HEK293 (cell line): Measurements from ENCODE around the gene ANKFN1.

Experiments used
- CTCF ChIA-PET: fragments of 350-600 bp; formaldehyde crosslinking; extraction: SDS; loops from one replicate; lab custom pipeline; 2021; ENCODE audit warnings: antibody characterized with exemption; lab: Yijun Ruan, JAX
- POLR2A ChIA-PET: fragments of 300-600 bp; formaldehyde crosslinking; extraction: SDS; loops from one replicate; lab custom pipeline; 2020; ENCODE audit warnings: antibody characterized with exemption, inconsistent platforms; lab: Yijun Ruan, JAX
- H3K27ac ChIP-seq: fragments of 200-500 bp; sonication (Bioruptor generic); 2 replicates; pipeline ENCODE4 v1.5.1; 2014; ENCODE audit warnings: low read depth, low read length, control low read depth, inconsistent platforms; ENCODE audit errors: extremely low read depth
- H3K36me3 ChIP-seq, 2 experiments: fragments of 200-500 bp in 1 of 2; sonication (Bioruptor generic) in 1 of 2; 1 replicate in 1 of 2; 2 replicates in 1 of 2; pipeline ENCODE4 v1.5.1; 2014 to 2017; ENCODE audit warnings: inconsistent platforms in 2 of 2, low read length in 2 of 2; ENCODE audit not compliant: control insufficient read depth in 2 of 2, insufficient read depth in 1 of 2
- H3K4me1 ChIP-seq: fragments of 200-500 bp; sonication (Bioruptor generic); 2 replicates; pipeline ENCODE4 v1.5.1; 2014; ENCODE audit warnings: mild to moderate bottlenecking, low read length, inconsistent platforms; ENCODE audit not compliant: control insufficient read depth, insufficient read depth
- H3K4me3 ChIP-seq: 2 replicates; pipeline ENCODE4 v1.5.1; 2011; ENCODE audit warnings: low read depth, mild to moderate bottlenecking, control low read depth, low read length, moderate library complexity
- H3K9me3 ChIP-seq: fragments of 200-500 bp; sonication (Bioruptor generic); 2 replicates; pipeline ENCODE4 v1.5.1; 2014; ENCODE audit warnings: low read depth, low read length, inconsistent platforms; ENCODE audit not compliant: control insufficient read depth, insufficient read depth
- BCL11B ChIP-seq: fragments of 450-650 bp; formaldehyde crosslinking; IDR thresholded peaks from 2 replicates; pipeline ENCODE4 v1.5.1; 2016; ENCODE audit warnings: low read depth, missing biosample characterization, missing genetic modification characterization
- GLIS1 ChIP-seq: fragments of 450-650 bp; formaldehyde crosslinking; IDR thresholded peaks from 2 replicates; pipeline ENCODE4 v1.5.1; 2016; ENCODE audit warnings: missing biosample characterization, missing genetic modification characterization
- HOXC10 ChIP-seq: sonication (generic); formaldehyde crosslinking; IDR thresholded peaks from 2 replicates; pipeline ENCODE4 v1.8.1; 2023; ENCODE audit warnings: mild to moderate bottlenecking, missing genetic modification reagents
- KLF7 ChIP-seq: fragments of 450-650 bp; formaldehyde crosslinking; IDR thresholded peaks from 2 replicates; pipeline ENCODE4 v1.5.1; 2016; ENCODE audit warnings: missing biosample characterization, missing genetic modification characterization, borderline replicate concordance
- MEIS1 ChIP-seq: sonication (generic); formaldehyde crosslinking; IDR thresholded peaks from 2 replicates; pipeline ENCODE4 v1.8.1; 2022; ENCODE audit warnings: missing genetic modification reagents, mild to moderate bottlenecking, borderline replicate concordance
- PATZ1 ChIP-seq: fragments of 450-650 bp; formaldehyde crosslinking; IDR thresholded peaks from 2 replicates; pipeline ENCODE4 v1.5.1; 2016; ENCODE audit warnings: missing biosample characterization, missing genetic modification characterization
- PRDM4 ChIP-seq: fragments of 450-650 bp; formaldehyde crosslinking; IDR thresholded peaks from 2 replicates; pipeline ENCODE4 v1.5.1; 2017; ENCODE audit warnings: missing biosample characterization, missing genetic modification characterization
- TRIM28 ChIP-seq: IDR thresholded peaks from 2 replicates; pipeline ENCODE4 v1.6.1; 2011; ENCODE audit warnings: low read length, control low read depth, borderline replicate concordance
- ZBTB17 ChIP-seq: fragments of 450-650 bp; formaldehyde crosslinking; IDR thresholded peaks from 2 replicates; pipeline ENCODE4 v1.5.1; 2016; ENCODE audit warnings: missing biosample characterization, missing genetic modification characterization
- ZBTB20 ChIP-seq: fragments of 450-650 bp; formaldehyde crosslinking; IDR thresholded peaks from 2 replicates; pipeline ENCODE4 v1.5.1; 2016; ENCODE audit warnings: missing biosample characterization, missing genetic modification characterization
- ZEB2 ChIP-seq: fragments of 450-650 bp; formaldehyde crosslinking; IDR thresholded peaks from 2 replicates; pipeline ENCODE4 v1.5.1; 2016; ENCODE audit warnings: missing biosample characterization, missing genetic modification characterization
- ZFHX2 ChIP-seq: fragments of 450-650 bp; formaldehyde crosslinking; conservative IDR thresholded peaks from 2 replicates; pipeline ENCODE4 v1.5.1; 2016; ENCODE audit warnings: missing biosample characterization, missing genetic modification characterization
- ZNF132 ChIP-seq: fragments of 450-650 bp; formaldehyde crosslinking; IDR thresholded peaks from 2 replicates; pipeline ENCODE4 v1.5.1; 2017; ENCODE audit warnings: missing biosample characterization, missing genetic modification characterization, borderline replicate concordance
- ZNF140 ChIP-seq: fragments of 450-650 bp; formaldehyde crosslinking; IDR thresholded peaks from 2 replicates; pipeline ENCODE4 v1.5.1; 2016; ENCODE audit warnings: missing biosample characterization, missing genetic modification characterization
- ZNF148 ChIP-seq: fragments of 450-650 bp; formaldehyde crosslinking; IDR thresholded peaks from 2 replicates; pipeline ENCODE4 v1.5.0; 2017; ENCODE audit warnings: missing biosample characterization, missing genetic modification characterization, borderline replicate concordance
- ZNF311 ChIP-seq: fragments of 450-650 bp; formaldehyde crosslinking; IDR thresholded peaks from 2 replicates; pipeline ENCODE4 v1.5.1; 2017; ENCODE audit warnings: missing biosample characterization, missing genetic modification characterization, borderline replicate concordance
- ZNF350 ChIP-seq: fragments of 450-650 bp; formaldehyde crosslinking; IDR thresholded peaks from 2 replicates; pipeline ENCODE4 v1.5.0; 2017; ENCODE audit warnings: missing biosample characterization, mild to moderate bottlenecking, missing genetic modification characterization
- ZNF610 ChIP-seq: fragments of 450-650 bp; formaldehyde crosslinking; IDR thresholded peaks from 2 replicates; pipeline ENCODE4 v1.5.1; 2016; ENCODE audit warnings: missing biosample characterization, missing genetic modification characterization, borderline replicate concordance
- ZNF660 ChIP-seq: fragments of 450-650 bp; IDR thresholded peaks from 2 replicates; pipeline ENCODE4 v1.5.1; 2018; ENCODE audit warnings: missing biosample characterization, mild to moderate bottlenecking, missing genetic modification characterization
- ZNF792 ChIP-seq: fragments of 450-650 bp; formaldehyde crosslinking; IDR thresholded peaks from 2 replicates; pipeline ENCODE4 v1.5.1; 2016; ENCODE audit warnings: missing biosample characterization, missing genetic modification characterization
- ZNF837 ChIP-seq: fragments of 450-650 bp; formaldehyde crosslinking; IDR thresholded peaks from 2 replicates; pipeline ENCODE4 v1.5.1; 2016; ENCODE audit warnings: missing biosample characterization, missing genetic modification characterization
- ZSCAN23 ChIP-seq: fragments of 450-650 bp; formaldehyde crosslinking; IDR thresholded peaks from 2 replicates; pipeline ENCODE4 v1.5.1; 2016; ENCODE audit warnings: missing biosample characterization, missing genetic modification characterization

Gene ANKFN1

GRCh38 chr17:56130026-56130425 is 23.2 kb upstream of the ANKFN1 start (continued):
- TF ChIP-seq PRDM4 (no peak), KLF7 (no peak), ZEB2 (no peak), MEIS1 (no peak)

GRCh38 chr17:56130631-56131030 is 22.6 kb upstream of the ANKFN1 start:
- Histone ChIP-seq H3K9me3 (no peaks in the 10 kb centered on the region), H3K4me3 (no peak overlapping the region), H3K27ac (no peak overlapping the region), H3K36me3 (no peaks in the 10 kb centered on the region), H3K4me1 (no peaks in the 10 kb centered on the region; the same call in 1 of the 2 replicates)
- TF ChIP-seq ZBTB20 (tag by site-specific recombination) (no peak), TRIM28 (no peak), ZNF311 (tag by site-specific recombination) (no peak)
- POLR2A ChIA-PET: no interaction called here
- CTCF ChIA-PET: interaction anchor here (0.5 to 0.6 kb wide), 2 partner anchors 586 to 1412 kb away, joined by 3 read pairs; no protein-coding TSS in a partner anchor

GRCh38 chr17:56131431-56131830 is 21.8 kb upstream of the ANKFN1 start:
- H3K4me3 ChIP-seq: no peak overlapping the region
- H3K27ac ChIP-seq: no peak overlapping the region
- no peaks in the 10 kb centered on the region; the same call in 1 of the 2 replicates for H3K4me1 ChIP-seq
- no peaks in the 10 kb centered on the region for H3K36me3 ChIP-seq
- POLR2A ChIA-PET: no interaction called here
- TF ChIP-seq BCL11B (tag by site-specific recombination): no peak
- no peak for TF ChIP-seq ZNF792 (tag by site-specific recombination)
- TF ChIP-seq ZNF132 (tag by site-specific recombination): no peak
- TF ChIP-seq GLIS1 (tag by site-specific recombination): no peak
- no peak for TF ChIP-seq PATZ1
- no peak for TF ChIP-seq ZNF837 (tag by site-specific recombination)
- TF ChIP-seq HOXC10 (CRISPR knock-in tag): no peak
- no peak for TF ChIP-seq ZNF610
- no peak for TF ChIP-seq ZSCAN23 (tag by site-specific recombination)
- TF ChIP-seq ZNF140: no peak
- TF ChIP-seq ZNF148 (tag by site-specific recombination): no peak
- TF ChIP-seq ZNF350 (tag by site-specific recombination): no peak
- TF ChIP-seq ZBTB17 (tag by site-specific recombination): no peak
- no peak for TF ChIP-seq ZFHX2
- TF ChIP-seq ZNF660 (tag by site-specific recombination): no peak
- CTCF ChIA-PET: no interaction called here
- no peaks in the 10 kb centered on the region for H3K9me3 ChIP-seq
